Spleen (tissue), 11 donors: ENCODE results near the gene TMC1. TPM values are rescaled to one million over a fixed set of nuclear protein-coding genes. Genes with fewer than 3 reads are reported as not detected.

Source experiments
- DNase-seq: peaks from one replicate; pipeline ENCODE4 v3.0.0-alpha.2; 2020
- H3K27ac ChIP-seq, 8 donors: fragments of 200-600 bp; sonication (generic) in 7 of 8; 1 replicate in 4 of 8; 2 replicates in 4 of 8; pipeline versions ENCODE4 v1.5.0 to v1.8.0; 2016 to 2021; ENCODE audit warnings: inconsistent platforms in 4 of 8, mild to moderate bottlenecking in 4 of 8, moderate library complexity in 1 of 8
- H3K27me3 ChIP-seq, 7 donors: fragments of 200-600 bp; sonication (generic) in 6 of 7; replicated peaks in 1 of 7; 1 replicate in 4 of 7; 2 replicates in 3 of 7; pipeline versions ENCODE4 v1.5.0 to v1.8.0; 2016 to 2021; ENCODE audit warnings: inconsistent platforms in 3 of 7, mild to moderate bottlenecking in 1 of 7
- H3K36me3 ChIP-seq, 6 donors: fragments of 200-600 bp; sonication (generic) in 5 of 6; 1 replicate in 4 of 6; 2 replicates in 2 of 6; pipeline versions ENCODE4 v1.5.0 to v1.8.0; 2016 to 2021; ENCODE audit warnings: inconsistent platforms in 2 of 6
- H3K4me1 ChIP-seq, 6 donors: fragments of 200-600 bp; sonication (generic) in 5 of 6; 1 replicate in 3 of 6; 2 replicates in 3 of 6; pipeline versions ENCODE4 v1.5.0 to v1.8.0; 2016 to 2021; ENCODE audit warnings: inconsistent platforms in 3 of 6
- H3K4me3 ChIP-seq, 8 donors: fragments of 200-600 bp; sonication (generic) in 7 of 8; 1 replicate in 4 of 8; 2 replicates in 4 of 8; pipeline versions ENCODE4 v1.5.0 to v1.8.0; 2016 to 2021; ENCODE audit warnings: inconsistent platforms in 4 of 8, mild to moderate bottlenecking in 4 of 8, moderate library complexity in 2 of 8
- H3K9me3 ChIP-seq, 8 donors: fragments of 200-600 bp; sonication (generic) in 7 of 8; 1 replicate in 4 of 8; 2 replicates in 4 of 8; pipeline versions ENCODE4 v1.5.0 to v1.8.0; 2016 to 2021; ENCODE audit warnings: inconsistent platforms in 4 of 8
- POLR2A ChIP-seq, 3 donors: fragments of 450-650 bp; IDR thresholded peaks; one replicate each; pipeline ENCODE4 v1.5.1; 2017; ENCODE audit warnings: antibody characterized with exemption in 3 of 3, mild to moderate bottlenecking in 1 of 3
- POLR2AphosphoS5 ChIP-seq, 3 donors: sonication (generic); formaldehyde crosslinking; IDR thresholded peaks; one replicate each; pipeline ENCODE4 v1.5.1; 2017; ENCODE audit warnings: antibody characterized with exemption in 3 of 3
- WGBS, 5 donors: extraction: QIAGEN DNeasy Blood & Tissue Kit in 3 of 5; methylation state at CpG; one replicate each; pipeline versions ENCODE4 v1.1.5 to v1.1.7; 2013 to 2018; 5-methylcytosine and 5-hydroxymethylcytosine counted together
- intact Hi-C: fragments of 100-400 bp; cut with DNase I; formaldehyde crosslinking; loops from one replicate; pipeline ENCODE4 v1.15.0; 2023; ENCODE audit warnings: low total_unique reads
- polyA plus RNA-seq, 3 donors: library from polyadenylated mRNA; stranded (reverse); fragments of 200-250 nt; gene quantifications; one replicate each; pipeline ENCODE4 v1.2.1, GENCODE V29; 2013
- total RNA-seq, 7 donors: library from RNA; depleted of rRNA in 3 of 7; stranded (reverse); fragments of >200 nt in 3 of 7; fragmentation: NEBNext Ultra II Directional in 4 of 7; extraction: Animal tissue kit (Norgen Biotek cat#: 25700) in 4 of 7; gene quantifications; one replicate each; pipeline versions ENCODE4 v1.1.0 to v1.2.1, GENCODE V29; 2016 to 2021
- TF ChIP-seq, protein P1 (sequence below), 11 experiments: fragments of 200-600 bp in 7 of 11; fragments of 450-650 bp in 4 of 11; sonication (generic) in 4 of 11; IDR thresholded peaks in 8 of 11; conservative IDR thresholded peaks in 3 of 11; 1 replicate in 7 of 11; 2 replicates in 4 of 11; pipeline versions ENCODE4 v1.4.0 to v1.8.0; 2016 to 2021; ENCODE audit warnings: antibody characterized with exemption in 11 of 11, inconsistent platforms in 4 of 11, mild to moderate bottlenecking in 1 of 11
- donor health status: healthy with polysubstance abuse.
- donor health status: DM: no; HTN: no; CAD: no; lungs with moderate emphysema.
- donor health status: DM: no; HTN: no; CAD: no.
- donor health status: Bipolar disorder and iron deficiency.
- donor health status: healthy.
- donor health status: DM: no; HTN: no; CAD: no.
- donor health status: DM: yes; HTN: yes; CAD: no.

TMC1 gene
- total and polyA plus RNA-seq, 10 donors, result 0.04 to 0.16 TPM; not detected in 8

DNA sequence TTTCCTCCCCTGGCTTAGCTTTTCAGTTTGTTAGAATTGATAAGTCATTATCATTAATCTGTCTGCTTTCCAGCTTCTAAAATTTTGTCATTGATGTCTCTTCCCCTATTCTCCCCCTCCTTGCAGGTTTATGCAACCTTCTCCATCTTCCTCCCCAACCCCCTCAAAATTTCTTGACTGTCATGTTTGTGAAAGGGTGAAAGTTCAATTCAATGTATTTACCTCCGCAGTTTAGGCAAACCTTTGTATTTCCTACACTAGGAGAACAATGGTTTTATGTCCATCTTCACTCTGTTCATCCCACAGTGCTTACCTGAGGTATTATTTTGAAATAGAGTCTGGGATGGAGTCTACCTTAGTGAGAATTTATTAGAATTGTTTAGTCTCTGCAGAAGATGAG, 313.6 kb downstream of the TMC1 start:
- H3K4me1 ChIP-seq, result no peaks in the 10 kb centered on the region
- no peak overlapping the region for H3K4me3 ChIP-seq
- 74 to 91% (median 90%) methylated on average over 1 of the region's 1 CpG for WGBS, 5 donors
- no peak for TF ChIP-seq POLR2AphosphoS5 (IDR thresholded peaks at IDR 0.05)
- no peak for TF ChIP-seq POLR2A (IDR thresholded peaks at IDR 0.05)
- TF ChIP-seq, protein P1, sequence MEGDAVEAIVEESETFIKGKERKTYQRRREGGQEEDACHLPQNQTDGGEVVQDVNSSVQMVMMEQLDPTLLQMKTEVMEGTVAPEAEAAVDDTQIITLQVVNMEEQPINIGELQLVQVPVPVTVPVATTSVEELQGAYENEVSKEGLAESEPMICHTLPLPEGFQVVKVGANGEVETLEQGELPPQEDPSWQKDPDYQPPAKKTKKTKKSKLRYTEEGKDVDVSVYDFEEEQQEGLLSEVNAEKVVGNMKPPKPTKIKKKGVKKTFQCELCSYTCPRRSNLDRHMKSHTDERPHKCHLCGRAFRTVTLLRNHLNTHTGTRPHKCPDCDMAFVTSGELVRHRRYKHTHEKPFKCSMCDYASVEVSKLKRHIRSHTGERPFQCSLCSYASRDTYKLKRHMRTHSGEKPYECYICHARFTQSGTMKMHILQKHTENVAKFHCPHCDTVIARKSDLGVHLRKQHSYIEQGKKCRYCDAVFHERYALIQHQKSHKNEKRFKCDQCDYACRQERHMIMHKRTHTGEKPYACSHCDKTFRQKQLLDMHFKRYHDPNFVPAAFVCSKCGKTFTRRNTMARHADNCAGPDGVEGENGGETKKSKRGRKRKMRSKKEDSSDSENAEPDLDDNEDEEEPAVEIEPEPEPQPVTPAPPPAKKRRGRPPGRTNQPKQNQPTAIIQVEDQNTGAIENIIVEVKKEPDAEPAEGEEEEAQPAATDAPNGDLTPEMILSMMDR (IDR thresholded peaks at IDR 0.05 in 8 of 11, conservative IDR thresholded peaks at IDR 0.05 in 3 of 11), result no peak
- no peaks in the 10 kb centered on the region for H3K36me3 ChIP-seq
- intact Hi-C loops, result no loop called here
- H3K27ac ChIP-seq, result no peak overlapping the region
- H3K9me3 ChIP-seq, result no peaks in the 10 kb centered on the region
- peaks cover 0 to 4% (median 0%) of the 10 kb centered on the region in 7 donors for H3K27me3 ChIP-seq
- no peak for DNase-seq

DNA sequence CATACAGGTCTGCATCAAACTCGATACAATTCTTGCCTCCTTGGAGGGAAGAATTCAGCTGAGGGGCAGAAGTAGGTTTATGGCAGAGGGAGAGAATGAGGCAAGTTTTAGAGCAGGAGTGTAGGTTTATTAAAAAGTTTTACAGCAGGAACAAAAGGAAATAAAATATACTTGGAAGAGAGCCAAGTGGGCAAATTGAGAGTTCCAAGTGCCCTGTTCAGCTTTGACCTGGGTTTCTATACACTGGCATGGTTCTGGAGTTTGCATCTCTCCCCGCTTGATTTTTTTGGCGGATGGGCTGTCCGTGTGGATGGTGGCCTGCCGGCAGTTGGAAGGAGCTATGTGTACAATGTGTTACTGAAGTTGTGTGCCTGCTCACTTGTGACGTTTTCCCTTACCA, 315.4 kb downstream of the TMC1 start:
- no peak for TF ChIP-seq POLR2AphosphoS5 (IDR thresholded peaks at IDR 0.05)
- no peak for TF ChIP-seq POLR2A (IDR thresholded peaks at IDR 0.05)
- TF ChIP-seq, protein P1 (IDR thresholded peaks at IDR 0.05 in 8 of 11, conservative IDR thresholded peaks at IDR 0.05 in 3 of 11), result no peak
- WGBS, 5 donors, result 80 to 89% (median 89%) methylated on average over 6 of the region's 6 CpGs

DNA sequence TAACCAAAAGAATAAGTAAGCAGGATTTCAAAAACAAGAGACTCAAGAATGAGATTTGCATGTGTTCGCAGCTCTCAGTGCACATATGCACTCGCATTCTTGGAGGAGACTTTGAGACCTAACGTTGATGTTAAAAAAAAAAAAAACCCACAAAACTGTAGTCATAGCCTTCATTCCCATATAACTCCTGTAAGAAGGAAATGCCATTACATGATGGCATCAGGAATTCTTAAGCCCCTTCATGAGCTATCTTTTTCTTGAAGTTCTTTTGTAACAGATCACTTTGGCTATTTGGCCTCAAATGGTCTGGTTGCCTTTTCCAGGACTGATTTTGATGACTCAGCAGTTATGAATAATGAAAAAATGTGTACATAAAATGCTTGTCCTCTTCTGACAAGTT, 317.7 kb downstream of the TMC1 start:
- no peak overlapping the region for H3K4me3 ChIP-seq
- WGBS, 5 donors, result 78 to 95% (median 88%) methylated on average over 3 of the region's 3 CpGs
- H3K36me3 ChIP-seq, result no peaks in the 10 kb centered on the region
- no peak for DNase-seq
- H3K27me3 ChIP-seq, result peaks cover 0 to 4% (median 0%) of the 10 kb centered on the region in 7 donors
- intact Hi-C loops, result no loop called here
- no peaks in the 10 kb centered on the region for H3K4me1 ChIP-seq
- peaks cover 0 to 13% (median 6%) of the 10 kb centered on the region in 8 donors for H3K9me3 ChIP-seq
- TF ChIP-seq, protein P1 (IDR thresholded peaks at IDR 0.05 in 8 of 11, conservative IDR thresholded peaks at IDR 0.05 in 3 of 11), result no peak
- no peak for TF ChIP-seq POLR2A (IDR thresholded peaks at IDR 0.05)
- TF ChIP-seq POLR2AphosphoS5 (IDR thresholded peaks at IDR 0.05), result no peak
- H3K27ac ChIP-seq, result no peak overlapping the region

More for the DNA sequence above, 315.4 kb downstream of the TMC1 start:
- DNase-seq, result no peak
- intact Hi-C loops, result no loop called here
- H3K36me3 ChIP-seq, result no peaks in the 10 kb centered on the region
- no peaks in the 10 kb centered on the region for H3K9me3 ChIP-seq
- no peak overlapping the region for H3K27ac ChIP-seq
- no peak overlapping the region for H3K4me3 ChIP-seq
- peaks cover 0 to 4% (median 0%) of the 10 kb centered on the region in 7 donors for H3K27me3 ChIP-seq
- no peaks in the 10 kb centered on the region for H3K4me1 ChIP-seq

DNA sequence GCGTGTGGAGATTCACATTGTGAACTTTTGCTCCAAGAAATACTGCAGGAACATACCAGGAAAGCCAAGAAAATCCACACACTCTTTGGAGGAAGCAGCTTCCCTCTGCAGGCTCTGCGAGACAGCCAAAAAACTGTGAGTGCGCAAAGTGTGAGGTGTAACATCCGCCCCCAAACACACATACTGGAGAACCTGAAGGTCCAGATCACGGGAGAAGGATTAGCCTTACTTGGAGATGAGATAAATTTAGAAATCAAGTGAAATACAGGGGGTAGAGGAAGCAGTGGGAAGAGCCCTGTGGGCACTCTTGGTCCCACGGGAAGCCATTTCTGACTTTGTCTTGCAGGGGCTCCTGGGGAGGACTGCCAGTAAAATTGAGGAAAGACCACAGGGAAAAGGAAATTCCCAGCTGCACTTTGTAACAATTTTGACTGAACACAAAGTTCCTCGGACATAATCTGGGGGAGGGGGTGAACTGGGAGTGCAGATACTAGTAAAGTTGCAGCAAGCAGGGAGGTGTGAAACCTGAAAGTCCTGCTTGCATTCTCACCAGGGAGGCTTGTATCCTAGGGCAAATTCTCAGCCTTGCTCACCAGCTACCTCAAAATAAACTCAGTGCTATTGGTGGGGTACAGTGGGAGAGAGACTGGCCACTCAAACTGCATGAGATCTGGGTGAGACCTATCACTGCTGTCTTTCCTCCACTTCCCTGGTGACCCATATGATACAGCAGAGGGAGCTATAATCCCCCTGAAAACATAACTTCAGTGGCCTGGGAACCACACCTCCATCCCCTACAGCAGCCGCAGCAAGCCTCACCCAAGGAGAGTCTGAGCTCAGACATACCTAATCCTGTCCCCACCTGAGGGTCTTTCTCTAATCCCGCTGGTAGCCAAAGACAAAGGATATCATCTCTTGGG, 322.4 kb downstream of the TMC1 start:
- TF ChIP-seq POLR2A (IDR thresholded peaks at IDR 0.05), result no peak
- TF ChIP-seq POLR2AphosphoS5 (IDR thresholded peaks at IDR 0.05), result no peak
- TF ChIP-seq, protein P1 (IDR thresholded peaks at IDR 0.05 in 8 of 11, conservative IDR thresholded peaks at IDR 0.05 in 3 of 11), result no peak
- intact Hi-C loops, result no loop called here
- Histone ChIP-seq H3K27me3 (peaks cover 0 to 4% (median 0%) of the 10 kb centered on the region in 7 donors), H3K36me3 (no peaks in the 10 kb centered on the region), H3K4me1 (no peaks in the 10 kb centered on the region), H3K4me3 (no peak overlapping the region), H3K27ac (no peak overlapping the region), H3K9me3 (peaks cover 5 to 41% (median 33%) of the 10 kb centered on the region in 8 donors)
- 74 to 82% (median 81%) methylated on average over 9 of the region's 9 CpGs for whole genome bisulfite sequencing, 5 donors
- no peak for DNase-seq
